Natural killer cell (primary cell): ENCODE data around the gene KCNMB2. TPM values are rescaled to one million over a fixed set of nuclear protein-coding genes. Genes with fewer than 3 reads are reported as not detected.

ENCODE experiments used
- ATAC-seq, 3 donors: fragments of 150-1000 bp in 2 of 3; fragments of 200-7000 bp in 1 of 3; cut with Tn5 transposase; 1 replicate in 1 of 3; 2 replicates in 2 of 3; pipeline ENCODE4 v1.10.0; 2021; ENCODE audit warnings: mild to moderate bottlenecking in 2 of 3, moderate library complexity in 2 of 3
- DNase-seq, 2 donors: peaks; one replicate each; pipeline versions ENCODE4 v3.0.0 to v3.0.0-alpha.2; 2013 to 2021; ENCODE audit warnings: mixed read lengths in 1 of 2
- H3K27ac ChIP-seq: one replicate; pipeline ENCODE4 v1.5.1; 2013; ENCODE audit warnings: mild to moderate bottlenecking, low read length
- H3K27me3 ChIP-seq: one replicate; pipeline ENCODE4 v1.6.1; 2013; ENCODE audit warnings: low read length; ENCODE audit not compliant: control insufficient read depth, insufficient read depth
- H3K36me3 ChIP-seq: one replicate; pipeline ENCODE4 v1.6.1; 2013; ENCODE audit warnings: low read length; ENCODE audit not compliant: control insufficient read depth, insufficient read depth
- H3K4me1 ChIP-seq: one replicate; pipeline ENCODE4 v1.6.1; 2013; ENCODE audit warnings: low read length; ENCODE audit not compliant: control insufficient read depth, insufficient read depth
- H3K4me3 ChIP-seq: one replicate; pipeline ENCODE4 v1.5.1; 2013; ENCODE audit warnings: low read length
- H3K9me3 ChIP-seq: one replicate; pipeline ENCODE4 v1.6.1; 2013; ENCODE audit warnings: low read length; ENCODE audit not compliant: control insufficient read depth, insufficient read depth
- H3K27ac Mint-ChIP-seq, 2 donors: one replicate each; pipeline ENCODE4 v1.8.0; 2022; ENCODE audit warnings: mild to moderate bottlenecking in 2 of 2, mixed read lengths in 2 of 2, moderate library complexity in 1 of 2
- H3K27me3 Mint-ChIP-seq, 2 donors: one replicate each; pipeline ENCODE4 v1.8.0; 2022; ENCODE audit warnings: low read depth in 2 of 2, mixed read lengths in 2 of 2
- H3K36me3 Mint-ChIP-seq: one replicate; pipeline ENCODE4 v1.8.0; 2022; ENCODE audit warnings: mixed read lengths
- H3K4me1 Mint-ChIP-seq, 2 donors: one replicate each; pipeline ENCODE4 v1.8.0; 2022; ENCODE audit warnings: mixed read lengths in 2 of 2
- H3K4me3 Mint-ChIP-seq: one replicate; pipeline ENCODE4 v1.8.0; 2022; ENCODE audit warnings: mild to moderate bottlenecking, moderate library complexity, mixed read lengths
- H3K9me3 Mint-ChIP-seq, 2 donors: one replicate each; pipeline ENCODE4 v1.8.0; 2022; ENCODE audit warnings: mixed read lengths in 2 of 2
- CTCF ChIP-seq: fragments of 200-600 bp; IDR thresholded peaks from one replicate; pipeline ENCODE4 v1.8.0; 2022; ENCODE audit warnings: antibody characterized with exemption
- WGBS: methylation state at CpG from one replicate; pipeline ENCODE4 v1.1.7; 2013; ENCODE audit warnings: missing lambda C conversion rate; ENCODE audit not compliant: insufficient coverage; 5-methylcytosine and 5-hydroxymethylcytosine counted together
- intact Hi-C: fragments of 100-400 bp; cut with micrococcal nuclease; formaldehyde crosslinking; loops from one replicate; pipeline ENCODE4 v1.14.2; 2022
- total RNA-seq, 4 donors: library from RNA; stranded (reverse); fragments of 120-200 nt in 1 of 4; gene quantifications; one replicate each; pipeline versions ENCODE4 v1.2.3 to v1.2.4, GENCODE V29; 2013 to 2022

Gene KCNMB2
- total RNA-seq, 3 donors from 2014 or later (not counting 1 experiment from before 2014, with no cell fraction given) = not detected

DNA sequence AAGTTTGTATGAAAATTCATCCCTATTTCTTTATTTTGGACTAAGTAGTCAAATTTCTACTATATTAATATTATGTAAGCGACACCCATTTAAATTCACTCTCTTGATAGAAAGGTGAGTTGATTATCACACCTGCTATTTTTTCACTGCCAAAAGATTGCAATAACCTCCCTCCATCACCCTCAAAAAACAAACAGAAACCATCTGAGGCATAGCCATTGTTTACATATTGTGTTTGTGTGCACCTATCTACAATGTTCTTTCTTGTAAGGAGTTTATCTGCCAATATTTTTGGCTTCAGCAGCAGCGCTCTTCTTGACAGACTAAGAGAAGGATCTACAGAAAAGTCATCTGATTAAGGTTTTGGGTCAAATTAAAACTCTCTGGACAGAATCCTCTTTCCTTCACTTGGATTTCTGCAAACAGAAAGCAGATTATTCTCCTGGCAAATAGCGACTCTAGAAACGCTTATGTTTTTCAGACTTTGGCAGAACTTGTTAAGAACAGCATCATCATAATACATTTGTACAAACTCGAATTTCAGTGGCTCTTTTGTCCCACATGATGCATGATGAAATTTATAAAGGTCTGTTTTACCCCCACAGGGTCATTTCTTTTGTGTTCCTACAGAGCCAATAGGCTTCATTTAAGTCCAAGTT is 48.6 kb downstream of the KCNMB2 start:
- Mint-ChIP-seq H3K4me1 (no peaks in the 10 kb centered on the region), H3K36me3 (no peaks in the 10 kb centered on the region), H3K9me3 (peaks cover 2% of the 10 kb centered on the region in 2 donors), H3K27ac (no peak overlapping the region), H3K4me3 (no peak overlapping the region), H3K27me3 (no peaks in the 10 kb centered on the region)
- intact Hi-C loops = no loop called here
- TF ChIP-seq CTCF = no peak
- Histone ChIP-seq H3K9me3 (no peaks in the 10 kb centered on the region), H3K36me3 (no peaks in the 10 kb centered on the region), H3K4me3 (no peak overlapping the region), H3K27ac (no peak overlapping the region), H3K4me1 (no peaks in the 10 kb centered on the region), H3K27me3 (no peaks in the 10 kb centered on the region)
- WGBS = 78% methylated on average over 4 of the region's 5 CpGs
- ATAC-seq (no peak), DNase-seq (no peak)

DNA sequence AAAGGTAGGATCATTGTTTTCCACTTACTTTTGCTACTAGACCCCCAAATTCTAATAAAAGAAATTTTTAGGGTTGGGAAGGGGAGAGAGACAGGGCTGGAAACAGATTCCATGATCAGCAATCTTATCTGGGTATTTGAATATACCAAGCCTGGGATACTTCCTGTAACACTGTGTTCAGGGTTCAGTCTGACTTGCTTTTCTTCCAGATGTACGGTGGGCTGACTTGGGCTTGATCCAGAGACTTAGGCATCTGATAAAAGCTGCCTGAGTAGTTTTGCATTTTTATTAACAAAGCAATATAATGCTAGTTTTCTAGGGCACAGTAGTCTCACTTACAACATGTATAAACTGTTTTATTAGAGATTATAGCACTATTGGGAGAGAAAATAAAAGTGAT is 49.2 kb downstream of the KCNMB2 start:
- H3K27me3 ChIP-seq = no peaks in the 10 kb centered on the region
- no peaks in the 10 kb centered on the region for H3K9me3 ChIP-seq
- H3K4me1 Mint-ChIP-seq = no peaks in the 10 kb centered on the region
- no peaks in the 10 kb centered on the region for H3K27me3 Mint-ChIP-seq
- peaks cover 2% of the 10 kb centered on the region in 2 donors for H3K9me3 Mint-ChIP-seq
- intact Hi-C loops = no loop called here
- no peak overlapping the region for H3K4me3 ChIP-seq
- no peak for DNase-seq
- no peaks in the 10 kb centered on the region for H3K36me3 ChIP-seq
- no peak for ATAC-seq
- H3K36me3 Mint-ChIP-seq = no peaks in the 10 kb centered on the region
- WGBS = no CpG with 5 or more reads among the region's 1 CpG
- TF ChIP-seq CTCF = no peak
- H3K27ac ChIP-seq = no peak overlapping the region
- no peaks in the 10 kb centered on the region for H3K4me1 ChIP-seq
- H3K27ac Mint-ChIP-seq = no peak overlapping the region
- no peak overlapping the region for H3K4me3 Mint-ChIP-seq

DNA sequence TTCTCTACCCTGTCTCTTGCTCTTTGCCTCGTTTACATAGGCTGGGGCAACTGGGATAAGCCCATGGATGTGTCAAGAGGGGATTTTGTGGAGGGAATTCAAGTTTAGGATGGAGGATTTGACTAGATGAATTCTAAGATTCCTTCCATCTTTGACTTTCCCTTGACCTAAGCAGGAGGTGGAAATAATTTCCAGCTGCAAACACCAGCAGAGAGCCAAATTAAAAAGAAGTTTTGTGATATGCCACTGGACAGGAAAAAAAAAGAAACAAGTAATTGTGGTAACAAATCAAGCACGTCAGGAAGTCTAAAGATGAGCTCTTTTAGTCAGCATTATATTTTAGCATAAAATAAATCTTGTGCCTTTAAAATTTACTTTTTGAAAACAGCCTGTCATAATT is 49.8 kb downstream of the KCNMB2 start:
- Mint-ChIP-seq H3K36me3 (no peaks in the 10 kb centered on the region), H3K27me3 (no peaks in the 10 kb centered on the region), H3K9me3 (peaks cover 0 to 2% of the 10 kb centered on the region in 2 donors), H3K27ac (no peak overlapping the region), H3K4me3 (no peak overlapping the region), H3K4me1 (no peaks in the 10 kb centered on the region)
- 38% methylated on average over 1 of the region's 2 CpGs for WGBS
- no peak overlapping the region for H3K27ac ChIP-seq
- no peak for DNase-seq
- no peak for ATAC-seq
- no peak overlapping the region for H3K4me3 ChIP-seq
- intact Hi-C loops = no loop called here
- H3K4me1 ChIP-seq = no peaks in the 10 kb centered on the region
- no peaks in the 10 kb centered on the region for H3K9me3 ChIP-seq
- no peaks in the 10 kb centered on the region for H3K27me3 ChIP-seq
- no peak for TF ChIP-seq CTCF
- H3K36me3 ChIP-seq = no peaks in the 10 kb centered on the region

DNA sequence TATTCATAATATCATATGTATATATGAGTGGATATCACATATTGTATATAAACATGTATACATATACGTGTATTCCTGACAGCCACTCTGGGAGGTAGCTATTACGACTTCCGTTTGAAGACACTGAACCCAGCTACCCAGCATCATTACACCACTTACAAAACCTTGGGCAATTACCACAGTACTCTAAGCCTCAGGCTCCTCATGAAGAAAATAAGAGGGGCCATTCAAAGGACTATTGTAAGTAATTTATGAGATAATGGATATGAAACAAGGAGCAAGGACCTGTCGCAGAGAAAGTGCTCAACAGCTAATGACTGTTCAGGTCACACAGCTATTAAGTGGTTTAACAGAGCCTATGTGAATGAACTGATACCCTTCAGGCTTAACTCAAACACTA is 52.4 kb downstream of the KCNMB2 start:
- no peak for ATAC-seq
- Mint-ChIP-seq H3K27ac (no peak overlapping the region), H3K4me1 (no peaks in the 10 kb centered on the region), H3K36me3 (no peaks in the 10 kb centered on the region), H3K27me3 (no peaks in the 10 kb centered on the region), H3K4me3 (no peak overlapping the region), H3K9me3 (peaks cover 0 to 4% of the 10 kb centered on the region in 2 donors)
- no peaks in the 10 kb centered on the region for H3K27me3 ChIP-seq
- H3K4me1 ChIP-seq = no peaks in the 10 kb centered on the region
- H3K9me3 ChIP-seq = no peaks in the 10 kb centered on the region
- H3K4me3 ChIP-seq = no peak overlapping the region
- H3K36me3 ChIP-seq = no peaks in the 10 kb centered on the region
- no peak for DNase-seq
- H3K27ac ChIP-seq = no peak overlapping the region
- intact Hi-C loops = no loop called here
- 96% methylated on average over 3 of the region's 4 CpGs for WGBS
- no peak for TF ChIP-seq CTCF
